Measurements from ENCODE around the gene ACTMAP. TPM values are rescaled to one million over a fixed set of nuclear protein-coding genes. Genes with fewer than 3 reads are reported as not detected.

The ACTMAP gene
- total RNA-seq, 1 experiment from 2014 or later: 16.8 TPM

DNA sequence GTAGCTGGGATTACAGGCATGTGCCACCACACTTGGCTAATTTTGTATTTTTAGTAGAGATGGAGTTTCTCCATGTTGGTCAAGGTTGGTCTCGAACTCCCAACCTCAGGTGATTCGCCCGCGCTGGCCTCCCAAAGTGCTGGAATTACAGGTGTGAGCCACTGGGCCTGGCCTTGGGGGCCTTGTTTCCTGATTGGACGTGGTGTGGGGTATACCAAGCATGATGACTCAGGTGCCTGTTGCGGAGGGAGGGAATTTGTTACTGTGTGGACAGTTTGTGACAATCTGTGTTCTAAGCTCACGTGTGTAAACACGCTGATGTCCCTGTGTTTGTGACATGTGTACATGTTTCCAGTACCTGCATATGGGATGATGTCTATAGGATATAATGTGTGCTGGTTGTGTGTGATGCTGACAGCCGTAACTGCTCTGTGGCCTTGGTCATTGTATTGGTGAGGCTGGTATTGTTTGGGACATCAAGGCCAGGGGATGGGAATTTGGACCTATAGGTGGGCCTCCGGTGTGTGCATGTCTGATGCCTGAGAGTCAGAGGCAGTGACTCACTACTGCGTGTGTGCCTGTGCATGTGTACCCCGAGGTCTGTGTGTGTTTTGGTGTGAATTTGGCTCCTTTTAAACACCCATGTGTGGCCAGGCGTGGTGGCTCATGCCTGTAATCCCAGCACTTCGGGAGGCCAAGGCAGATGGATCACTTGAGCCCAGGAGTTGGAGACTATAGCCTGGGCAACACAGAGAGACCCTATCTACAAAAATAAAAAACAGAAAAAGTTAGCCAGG is 47.1 kb upstream of the ACTMAP start:
- BruUV-seq (replicated peaks): no TSS peak
- Histone ChIP-seq H3K27me3 (ENCODE audit: insufficient read depth, low read length) (no peaks in the 10 kb centered on the region), H3K9me2 (ENCODE audit: insufficient read depth) (no peaks in the 10 kb centered on the region), H3K4me2 (ENCODE audit: low read length) (peak overlapping the region; percentile 77), H2AFZ (ENCODE audit: low read depth, low read length, poor library complexity, severe bottlenecking) (no peak overlapping the region), H3K27ac (ENCODE audit: low read depth, low read length) (peak overlapping the region; percentile 87), H3K79me2 (ENCODE audit: insufficient read depth, low read length) (peaks cover 31% of the 10 kb centered on the region), H3K36me3 (ENCODE audit: control insufficient read depth in 1 of 2, insufficient read depth in 2 of 2, low read length in 2 of 2) (peaks cover 7 to 20% of the 10 kb centered on the region in 2 experiments; a peak in 3 of 4 replicates), H3K4me1 (ENCODE audit: control insufficient read depth in 1 of 2, insufficient read depth in 2 of 2, low read length in 2 of 2) (peaks cover 9 to 32% of the 10 kb centered on the region in 2 experiments), H3K4me3 (replicated peaks in 1 of 2; ENCODE audit: low read depth in 1 of 2, low read length in 2 of 2) (peak overlapping the region in 1 of 2 experiments; percentile 88; a peak in 2 of 4 replicates), H4K20me1 (ENCODE audit: insufficient read depth) (no peaks in the 10 kb centered on the region), H3K9ac (ENCODE audit: low read length) (peak overlapping the region; percentile 70), H3K9me3 (ENCODE audit: control insufficient read depth in 1 of 2, insufficient read depth in 1 of 2, low read depth in 1 of 2, low read length in 2 of 2) (no peaks in the 10 kb centered on the region)
- intact Hi-C loops (cut with micrococcal nuclease): loop anchor here (5.0 kb wide), 1 partner anchor 80 kb away; the partner anchor contains the start of genes COQ8B and ITPKC
- DNase-seq (ENCODE audit: low read depth, low spot score) (no peak), ATAC-seq (no peak)
- RAD21 ChIA-PET (ENCODE audit: low non-redundant PET in 1 of 2, low total read pairs in 2 of 2, uncharacterized antibody in 2 of 2, unreplicated experiment in 2 of 2): no interaction called here
- POLR2A ChIA-PET: interaction anchor here (1.8 to 2.3 kb wide), 2 partner anchors 19 to 47 kb away, joined by 8 to 19 read pairs; partner anchors contain the start of genes ACTMAP and RAB4B
- TF ChIP-seq POLR2A (IDR thresholded peaks at IDR 0.05; ENCODE audit: borderline replicate concordance, extremely low read depth, insufficient read depth, insufficient read length) (no peak), FOSL1 (IDR thresholded peaks at IDR 0.05; ENCODE audit: low read depth) (no peak), YY1 (IDR thresholded peaks at IDR 0.05; ENCODE audit: extremely low read depth, insufficient replicate concordance, low read depth, low read length) (no peak), EZH2phosphoT487 (IDR thresholded peaks at IDR 0.05; ENCODE audit: borderline replicate concordance) (no peak), SP1 (IDR thresholded peaks at IDR 0.05; ENCODE audit: low read depth) (no peak)
- CTCF ChIA-PET: interaction anchor here (1.0 to 1.8 kb wide), 3 partner anchors 9 to 347 kb away, joined by 3 to 17 read pairs (median 10); partner anchors contain the start of gene RAB4B

DNA sequence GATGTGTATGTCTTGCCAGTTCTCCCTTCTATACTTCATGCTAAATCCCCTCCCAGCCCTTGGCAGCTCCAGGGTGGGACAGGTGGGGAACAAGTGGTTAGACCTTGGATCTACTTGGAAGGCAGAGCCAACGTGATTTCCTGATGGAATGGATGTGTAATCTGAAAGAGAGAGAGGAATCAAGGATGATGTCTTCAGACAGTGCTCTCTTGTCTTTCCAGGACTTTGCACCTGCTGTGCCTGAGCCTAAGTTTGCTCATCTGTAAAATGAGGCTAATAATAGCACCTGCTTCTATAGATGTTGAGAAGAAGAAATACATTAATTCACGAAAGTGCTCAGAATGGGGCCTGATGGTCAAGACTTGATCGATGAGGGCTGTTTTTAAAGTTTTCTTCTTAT is 41.7 kb upstream of the ACTMAP start:
- H3K79me2 ChIP-seq (ENCODE audit: insufficient read depth, low read length): no peaks in the 10 kb centered on the region
- ChIA-PET CTCF (no interaction called here), RAD21 (ENCODE audit: low non-redundant PET in 1 of 2, low total read pairs in 2 of 2, uncharacterized antibody in 2 of 2, unreplicated experiment in 2 of 2) (no interaction called here), POLR2A (interaction anchor here (1.2 kb wide), 1 partner anchor 13 kb away, joined by 3 read pairs; no protein-coding TSS in a partner anchor)
- DNase-seq (ENCODE audit: low read depth, low spot score): no peak
- H3K27ac ChIP-seq (ENCODE audit: low read depth, low read length): no peak overlapping the region
- no peak overlapping the region for H3K4me3 ChIP-seq (replicated peaks in 1 of 2; ENCODE audit: low read depth in 1 of 2, low read length in 2 of 2)
- intact Hi-C loops (cut with micrococcal nuclease): no loop called here
- no peak for ATAC-seq
- H3K27me3 ChIP-seq (ENCODE audit: insufficient read depth, low read length): no peaks in the 10 kb centered on the region
- H3K4me2 ChIP-seq (ENCODE audit: low read length): no peak overlapping the region
- no peaks in the 10 kb centered on the region for H3K4me1 ChIP-seq (ENCODE audit: control insufficient read depth in 1 of 2, insufficient read depth in 2 of 2, low read length in 2 of 2)
- BruUV-seq (replicated peaks): no TSS peak
- no peaks in the 10 kb centered on the region for H3K9me3 ChIP-seq (ENCODE audit: control insufficient read depth in 1 of 2, insufficient read depth in 1 of 2, low read depth in 1 of 2, low read length in 2 of 2)
- no peaks in the 10 kb centered on the region for H3K36me3 ChIP-seq (ENCODE audit: control insufficient read depth in 1 of 2, insufficient read depth in 2 of 2, low read length in 2 of 2)
- H4K20me1 ChIP-seq (ENCODE audit: insufficient read depth): no peaks in the 10 kb centered on the region
- no peaks in the 10 kb centered on the region for H3K9me2 ChIP-seq (ENCODE audit: insufficient read depth)
- H2AFZ ChIP-seq (ENCODE audit: low read depth, low read length, poor library complexity, severe bottlenecking): no peak overlapping the region
- TF ChIP-seq ZNF274 (IDR thresholded peaks at IDR 0.05; ENCODE audit: low read depth, low read length) (no peak), FOSL1 (IDR thresholded peaks at IDR 0.05; ENCODE audit: low read depth) (no peak), JUND (IDR thresholded peaks at IDR 0.05) (no peak), YY1 (IDR thresholded peaks at IDR 0.05; ENCODE audit: extremely low read depth, insufficient replicate concordance, low read depth, low read length) (no peak), CBX3 (IDR thresholded peaks at IDR 0.05; ENCODE audit: low read depth) (no peak), SRF (IDR thresholded peaks at IDR 0.05; ENCODE audit: low read depth) (no peak)
- TF ChIP-seq, protein P1, sequence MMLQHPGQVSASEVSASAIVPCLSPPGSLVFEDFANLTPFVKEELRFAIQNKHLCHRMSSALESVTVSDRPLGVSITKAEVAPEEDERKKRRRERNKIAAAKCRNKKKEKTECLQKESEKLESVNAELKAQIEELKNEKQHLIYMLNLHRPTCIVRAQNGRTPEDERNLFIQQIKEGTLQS (IDR thresholded peaks at IDR 0.05): no peak
- TF ChIP-seq, protein P2, sequence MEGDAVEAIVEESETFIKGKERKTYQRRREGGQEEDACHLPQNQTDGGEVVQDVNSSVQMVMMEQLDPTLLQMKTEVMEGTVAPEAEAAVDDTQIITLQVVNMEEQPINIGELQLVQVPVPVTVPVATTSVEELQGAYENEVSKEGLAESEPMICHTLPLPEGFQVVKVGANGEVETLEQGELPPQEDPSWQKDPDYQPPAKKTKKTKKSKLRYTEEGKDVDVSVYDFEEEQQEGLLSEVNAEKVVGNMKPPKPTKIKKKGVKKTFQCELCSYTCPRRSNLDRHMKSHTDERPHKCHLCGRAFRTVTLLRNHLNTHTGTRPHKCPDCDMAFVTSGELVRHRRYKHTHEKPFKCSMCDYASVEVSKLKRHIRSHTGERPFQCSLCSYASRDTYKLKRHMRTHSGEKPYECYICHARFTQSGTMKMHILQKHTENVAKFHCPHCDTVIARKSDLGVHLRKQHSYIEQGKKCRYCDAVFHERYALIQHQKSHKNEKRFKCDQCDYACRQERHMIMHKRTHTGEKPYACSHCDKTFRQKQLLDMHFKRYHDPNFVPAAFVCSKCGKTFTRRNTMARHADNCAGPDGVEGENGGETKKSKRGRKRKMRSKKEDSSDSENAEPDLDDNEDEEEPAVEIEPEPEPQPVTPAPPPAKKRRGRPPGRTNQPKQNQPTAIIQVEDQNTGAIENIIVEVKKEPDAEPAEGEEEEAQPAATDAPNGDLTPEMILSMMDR (IDR thresholded peaks at IDR 0.05 in 2 of 3, conservative IDR thresholded peaks at IDR 0.05 in 1 of 3; ENCODE audit: borderline replicate concordance in 1 of 3, insufficient read depth in 1 of 3, low read depth in 2 of 3, low read length in 2 of 3): no peak
- TF ChIP-seq, protein P3, sequence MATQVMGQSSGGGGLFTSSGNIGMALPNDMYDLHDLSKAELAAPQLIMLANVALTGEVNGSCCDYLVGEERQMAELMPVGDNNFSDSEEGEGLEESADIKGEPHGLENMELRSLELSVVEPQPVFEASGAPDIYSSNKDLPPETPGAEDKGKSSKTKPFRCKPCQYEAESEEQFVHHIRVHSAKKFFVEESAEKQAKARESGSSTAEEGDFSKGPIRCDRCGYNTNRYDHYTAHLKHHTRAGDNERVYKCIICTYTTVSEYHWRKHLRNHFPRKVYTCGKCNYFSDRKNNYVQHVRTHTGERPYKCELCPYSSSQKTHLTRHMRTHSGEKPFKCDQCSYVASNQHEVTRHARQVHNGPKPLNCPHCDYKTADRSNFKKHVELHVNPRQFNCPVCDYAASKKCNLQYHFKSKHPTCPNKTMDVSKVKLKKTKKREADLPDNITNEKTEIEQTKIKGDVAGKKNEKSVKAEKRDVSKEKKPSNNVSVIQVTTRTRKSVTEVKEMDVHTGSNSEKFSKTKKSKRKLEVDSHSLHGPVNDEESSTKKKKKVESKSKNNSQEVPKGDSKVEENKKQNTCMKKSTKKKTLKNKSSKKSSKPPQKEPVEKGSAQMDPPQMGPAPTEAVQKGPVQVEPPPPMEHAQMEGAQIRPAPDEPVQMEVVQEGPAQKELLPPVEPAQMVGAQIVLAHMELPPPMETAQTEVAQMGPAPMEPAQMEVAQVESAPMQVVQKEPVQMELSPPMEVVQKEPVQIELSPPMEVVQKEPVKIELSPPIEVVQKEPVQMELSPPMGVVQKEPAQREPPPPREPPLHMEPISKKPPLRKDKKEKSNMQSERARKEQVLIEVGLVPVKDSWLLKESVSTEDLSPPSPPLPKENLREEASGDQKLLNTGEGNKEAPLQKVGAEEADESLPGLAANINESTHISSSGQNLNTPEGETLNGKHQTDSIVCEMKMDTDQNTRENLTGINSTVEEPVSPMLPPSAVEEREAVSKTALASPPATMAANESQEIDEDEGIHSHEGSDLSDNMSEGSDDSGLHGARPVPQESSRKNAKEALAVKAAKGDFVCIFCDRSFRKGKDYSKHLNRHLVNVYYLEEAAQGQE (IDR thresholded peaks at IDR 0.05; ENCODE audit: low read depth): no peak
- H3K9ac ChIP-seq (ENCODE audit: low read length): no peak overlapping the region
